ES-I3 (cell line): ENCODE measurements around the gene ASTN2.
"Not testable (repeated sequence)": the region's sequence is repeated elsewhere in the genome, so short reads cannot be mapped to it uniquely, and the experiment has no call there.

ENCODE experiments used
- H3K36me3 ChIP-seq: 2 replicates; pipeline ENCODE4 v1.6.1; 2013; ENCODE audit warnings: mild to moderate bottlenecking, low read length, control low read depth, moderate library complexity; ENCODE audit not compliant: insufficient read depth
- H3K4me1 ChIP-seq: 2 replicates; pipeline ENCODE4 v1.6.1; 2013; ENCODE audit warnings: mild to moderate bottlenecking, control low read depth, low read length; ENCODE audit not compliant: insufficient read depth
- H3K9ac ChIP-seq: 2 replicates; pipeline ENCODE4 v1.6.1; 2013; ENCODE audit warnings: low read depth, mild to moderate bottlenecking, low read length, moderate library complexity
- H3K9me3 ChIP-seq: 2 replicates; pipeline ENCODE4 v1.6.1; 2013; ENCODE audit warnings: mild to moderate bottlenecking, low read length, moderate library complexity; ENCODE audit not compliant: control insufficient read depth, insufficient read depth

ASTN2 gene

DNA sequence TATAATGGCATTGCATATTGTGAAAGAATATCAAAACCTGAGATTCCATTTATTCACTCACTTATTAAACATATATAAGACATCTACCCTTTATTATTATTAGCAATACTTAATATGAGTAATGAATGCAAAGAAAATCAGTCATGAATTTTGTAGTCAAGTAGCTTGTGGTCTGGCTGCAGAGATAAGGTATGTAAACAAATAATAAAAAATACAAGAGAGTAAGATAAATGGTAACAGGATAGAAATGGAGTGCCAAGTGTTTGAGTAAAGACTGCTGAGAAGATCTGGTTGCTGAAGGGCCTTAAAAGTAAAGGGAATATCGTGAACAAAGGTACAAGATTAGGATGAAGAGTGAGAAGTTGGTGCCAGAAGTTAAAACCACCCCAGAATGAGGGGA, 709.3 kb downstream of the ASTN2 start:
- no peak overlapping the region for H3K9ac ChIP-seq
- H3K36me3 ChIP-seq: no peaks in the 10 kb centered on the region
- no peaks in the 10 kb centered on the region for H3K9me3 ChIP-seq
- H3K4me1 ChIP-seq: no peaks in the 10 kb centered on the region

DNA sequence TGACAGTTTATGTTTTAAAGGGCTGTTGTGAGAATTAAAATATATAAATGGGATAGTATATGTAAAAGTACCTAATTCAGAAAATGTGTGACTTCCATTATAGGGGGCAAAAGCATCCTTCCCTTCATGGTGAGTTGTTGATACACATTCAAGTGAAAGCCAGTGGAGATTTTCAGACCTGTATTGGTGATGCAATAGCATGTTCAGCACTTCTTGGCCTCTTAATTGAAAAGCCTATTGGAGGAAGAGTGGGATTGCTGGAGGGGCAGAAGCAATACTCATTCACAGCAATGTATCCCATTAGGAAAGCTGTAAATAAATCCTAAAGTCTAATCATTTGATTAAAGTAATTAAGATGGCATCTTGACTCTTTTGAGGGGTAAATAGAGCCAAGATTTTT, 710.4 kb downstream of the ASTN2 start:
- no peak overlapping the region for H3K9ac ChIP-seq
- no peaks in the 10 kb centered on the region for H3K36me3 ChIP-seq
- no peaks in the 10 kb centered on the region for H3K9me3 ChIP-seq
- no peaks in the 10 kb centered on the region for H3K4me1 ChIP-seq

DNA sequence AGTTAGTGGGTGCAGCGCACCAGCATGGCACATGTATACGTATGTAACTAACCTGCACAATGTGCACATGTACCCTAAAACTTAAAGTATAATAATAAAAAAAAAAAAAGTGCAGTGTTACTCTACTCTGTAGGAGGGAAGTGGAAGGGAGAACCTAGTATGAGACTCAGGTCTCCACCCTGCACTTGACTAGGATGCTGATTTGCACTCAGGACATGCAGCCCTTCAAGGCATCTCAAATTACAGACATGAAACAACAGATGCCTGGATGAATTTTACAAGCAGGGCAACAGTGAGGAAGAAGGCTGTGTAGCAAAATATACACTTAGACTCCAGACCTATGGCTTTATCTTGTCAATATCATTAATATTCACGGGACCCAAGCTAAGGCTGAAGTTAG, 711.2 kb downstream of the ASTN2 start:
- Histone ChIP-seq H3K36me3 (peaks cover 3% of the 10 kb centered on the region; the same call in 1 of the 2 replicates), H3K9ac (no peak overlapping the region), H3K4me1 (no peaks in the 10 kb centered on the region), H3K9me3 (no peaks in the 10 kb centered on the region)

DNA sequence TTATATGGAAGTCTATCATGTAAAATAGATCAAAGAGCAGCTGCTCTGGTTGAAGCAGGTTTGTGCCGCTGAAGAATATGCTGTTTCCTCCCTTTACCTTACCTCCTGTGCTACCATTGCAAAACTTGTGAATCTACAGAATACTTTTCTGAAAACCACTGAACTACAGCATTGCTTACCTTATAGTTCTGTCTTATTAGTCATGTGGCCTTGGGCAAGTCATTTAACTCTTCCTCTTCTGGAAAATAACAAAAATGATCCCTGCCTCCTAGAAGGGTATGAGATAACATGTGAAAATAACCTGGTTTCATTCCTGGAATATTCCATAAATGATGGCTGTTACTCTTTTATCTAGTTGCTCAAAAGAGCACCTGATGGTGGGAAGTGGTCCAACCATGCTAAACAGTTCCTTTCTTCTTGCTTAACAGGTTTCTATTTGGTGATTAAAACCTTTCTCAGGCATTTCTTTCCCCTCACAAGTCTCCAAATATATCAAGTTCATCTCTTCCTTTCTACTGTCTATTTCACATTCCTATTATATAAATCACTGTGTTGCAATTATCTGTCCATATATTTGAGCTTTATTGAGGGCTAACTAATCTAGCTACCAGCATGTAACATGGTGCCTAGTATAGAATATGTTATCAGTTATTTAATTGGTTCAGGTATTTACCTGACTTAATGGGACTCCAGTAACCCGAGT, 712.8 kb downstream of the ASTN2 start:
- H3K9ac ChIP-seq: no peak overlapping the region
- H3K4me1 ChIP-seq: no peaks in the 10 kb centered on the region
- H3K9me3 ChIP-seq: no peaks in the 10 kb centered on the region
- H3K36me3 ChIP-seq: peaks cover 3% of the 10 kb centered on the region; the same call in 1 of the 2 replicates

DNA sequence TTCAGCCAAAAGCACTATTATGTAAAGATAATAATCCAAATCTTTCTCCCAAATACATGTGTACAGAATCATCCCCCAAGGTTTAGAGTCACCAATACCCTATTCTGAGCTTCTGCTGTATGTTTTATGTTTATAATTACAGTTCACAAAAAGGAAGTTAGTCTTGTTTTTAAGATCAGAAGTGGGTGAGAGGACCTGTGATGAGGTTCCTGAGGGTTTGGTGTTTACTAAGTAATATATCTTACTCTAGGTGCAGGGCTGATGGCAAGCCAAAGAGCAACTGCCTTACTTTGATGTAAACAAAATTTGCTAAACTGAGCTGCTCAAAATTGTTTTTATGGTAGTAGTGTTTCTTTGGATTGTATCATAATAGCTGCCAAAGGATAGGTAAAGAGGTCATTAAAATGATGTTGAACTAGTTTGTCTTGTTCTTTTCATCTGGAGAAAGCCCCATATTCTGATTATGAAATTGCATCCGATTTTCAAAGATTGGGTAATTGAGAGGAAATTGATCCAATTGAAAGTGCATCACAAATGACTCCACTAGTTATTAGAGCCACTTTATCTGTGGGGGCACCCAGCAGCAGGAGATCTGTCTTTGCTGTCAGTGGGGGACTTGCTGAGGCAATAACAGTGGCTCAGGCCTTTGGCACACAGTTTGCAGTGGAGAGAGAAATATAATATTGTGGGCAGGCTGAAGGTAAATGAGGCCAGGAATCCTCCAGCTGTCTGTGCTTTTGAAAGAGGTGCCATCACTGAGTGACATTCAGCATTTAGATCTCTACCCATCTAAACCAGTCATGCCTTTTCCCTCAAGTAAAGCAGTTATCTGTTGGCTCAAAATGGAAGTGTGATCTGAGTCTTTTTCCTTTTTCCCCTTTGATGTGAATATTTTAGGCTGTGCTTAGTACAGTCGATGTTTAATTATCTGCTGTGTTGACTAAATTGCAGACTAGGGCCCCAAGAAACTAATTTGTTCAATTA, 713.7 kb downstream of the ASTN2 start:
- Histone ChIP-seq H3K4me1 (no peaks in the 10 kb centered on the region), H3K9ac (no peak overlapping the region), H3K9me3 (no peaks in the 10 kb centered on the region), H3K36me3 (peaks cover 3% of the 10 kb centered on the region; the same call in 1 of the 2 replicates)

DNA sequence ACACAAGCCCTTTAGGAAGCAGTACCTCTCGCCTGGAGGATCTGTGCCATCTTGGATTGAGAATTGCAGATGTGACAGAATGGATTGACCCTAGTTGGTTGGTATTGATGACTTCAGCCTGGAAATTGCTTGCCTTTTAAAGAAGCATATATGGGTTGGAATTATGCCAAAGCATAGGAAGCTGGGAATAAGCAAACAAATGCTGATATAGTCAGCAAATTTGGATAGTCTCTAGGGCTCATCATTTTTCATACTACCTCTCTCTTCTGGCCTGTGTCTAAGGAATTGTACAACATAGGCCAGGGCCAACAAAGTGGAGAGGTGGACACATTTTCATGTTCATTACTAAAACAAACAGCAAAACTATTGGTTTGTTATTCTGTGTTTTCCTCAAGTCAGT, 714.6 kb downstream of the ASTN2 start:
- Histone ChIP-seq H3K36me3 (peaks cover 3% of the 10 kb centered on the region; the same call in 1 of the 2 replicates), H3K4me1 (no peaks in the 10 kb centered on the region), H3K9me3 (no peaks in the 10 kb centered on the region), H3K9ac (no peak overlapping the region)

DNA sequence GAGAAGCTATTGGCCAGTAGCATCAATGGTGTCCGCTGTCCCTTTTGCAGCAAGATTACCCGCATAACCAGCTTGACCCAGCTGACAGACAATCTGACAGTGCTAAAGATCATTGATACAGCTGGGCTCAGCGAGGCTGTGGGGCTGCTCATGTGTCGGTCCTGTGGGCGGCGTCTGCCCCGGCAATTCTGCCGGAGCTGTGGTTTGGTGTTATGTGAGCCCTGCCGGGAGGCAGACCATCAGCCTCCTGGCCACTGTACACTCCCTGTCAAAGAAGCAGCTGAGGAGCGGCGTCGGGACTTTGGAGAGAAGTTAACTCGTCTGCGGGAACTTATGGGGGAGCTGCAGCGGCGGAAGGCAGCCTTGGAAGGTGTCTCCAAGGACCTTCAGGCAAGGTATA, 717.0 kb downstream of the ASTN2 start:
- Histone ChIP-seq H3K9me3 (no peaks in the 10 kb centered on the region), H3K4me1 (no peaks in the 10 kb centered on the region), H3K9ac (no peak overlapping the region), H3K36me3 (peaks cover 3% of the 10 kb centered on the region; the same call in 1 of the 2 replicates)

DNA sequence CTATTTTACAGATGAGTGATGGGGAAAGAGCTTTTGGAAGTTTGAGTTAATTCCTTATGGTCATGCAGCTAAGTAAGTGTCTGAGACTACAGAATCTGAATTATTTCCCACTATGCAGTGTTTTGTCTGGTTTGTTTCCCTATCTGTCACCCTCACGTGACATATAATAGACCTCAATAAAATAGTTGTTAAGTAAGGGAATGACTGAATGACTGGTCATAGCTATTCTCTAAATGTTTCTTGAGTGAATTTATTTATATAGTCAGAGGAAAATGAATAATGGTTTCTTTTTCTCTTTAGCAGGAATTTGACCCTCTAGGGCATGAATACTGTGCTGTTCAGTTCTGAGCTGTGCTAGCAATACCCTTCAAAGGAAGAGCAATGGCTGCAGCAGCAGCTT, 717.5 kb downstream of the ASTN2 start:
- Histone ChIP-seq H3K9ac (no peak overlapping the region), H3K9me3 (no peaks in the 10 kb centered on the region), H3K36me3 (peaks cover 3% of the 10 kb centered on the region; the same call in 1 of the 2 replicates), H3K4me1 (no peaks in the 10 kb centered on the region)

DNA sequence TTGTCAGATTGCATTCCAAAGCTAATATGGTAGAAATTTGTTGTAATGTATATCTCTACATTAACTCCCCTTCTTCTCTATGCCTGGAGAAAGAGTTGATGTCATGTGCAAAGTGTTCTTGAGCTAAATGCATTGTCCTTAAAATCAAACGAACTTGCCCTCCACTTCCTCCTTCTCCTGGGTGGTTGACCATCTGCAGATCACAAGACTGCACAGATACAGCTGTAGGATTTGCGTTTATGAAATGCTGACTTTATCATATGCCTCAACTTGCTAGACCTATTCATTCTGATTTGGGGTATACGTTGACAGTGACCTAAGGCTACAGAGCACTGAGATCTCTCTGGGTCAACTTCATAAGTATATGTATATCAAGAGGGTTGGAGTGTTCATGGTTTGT, 719.4 kb downstream of the ASTN2 start:
- H3K36me3 ChIP-seq: peaks cover 3% of the 10 kb centered on the region; the same call in 1 of the 2 replicates
- no peak overlapping the region for H3K9ac ChIP-seq
- H3K4me1 ChIP-seq: no peaks in the 10 kb centered on the region

DNA sequence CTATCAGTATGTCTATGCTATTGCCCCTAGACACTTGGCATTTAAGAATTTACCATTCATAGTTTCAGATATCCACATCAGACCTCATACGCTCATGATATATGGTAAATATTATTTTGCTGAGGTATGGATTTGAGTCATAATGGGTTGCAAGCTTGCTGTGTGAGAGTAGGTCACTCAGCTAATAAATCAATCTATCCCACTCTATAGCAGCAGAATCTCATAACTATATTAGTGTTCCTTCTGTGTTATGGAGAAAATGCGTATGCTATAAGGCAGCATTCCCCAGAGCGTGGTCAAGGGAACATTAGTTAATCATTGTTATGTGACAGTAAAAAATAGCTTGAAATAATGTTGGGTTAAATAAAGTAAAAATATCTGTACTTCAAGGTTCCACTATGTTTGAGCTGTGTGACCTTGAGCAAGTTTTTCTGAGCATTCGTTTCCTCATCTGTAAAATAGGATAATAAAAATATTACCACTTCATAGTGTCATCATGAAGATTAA, 720.0 kb downstream of the ASTN2 start:
- no peaks in the 10 kb centered on the region for H3K9me3 ChIP-seq
- H3K4me1 ChIP-seq: no peaks in the 10 kb centered on the region
- H3K36me3 ChIP-seq: peaks cover 3% of the 10 kb centered on the region; the same call in 1 of the 2 replicates
- H3K9ac ChIP-seq: no peak overlapping the region

More for the DNA sequence above, 719.4 kb downstream of the ASTN2 start:
- H3K9me3 ChIP-seq: no peaks in the 10 kb centered on the region

DNA sequence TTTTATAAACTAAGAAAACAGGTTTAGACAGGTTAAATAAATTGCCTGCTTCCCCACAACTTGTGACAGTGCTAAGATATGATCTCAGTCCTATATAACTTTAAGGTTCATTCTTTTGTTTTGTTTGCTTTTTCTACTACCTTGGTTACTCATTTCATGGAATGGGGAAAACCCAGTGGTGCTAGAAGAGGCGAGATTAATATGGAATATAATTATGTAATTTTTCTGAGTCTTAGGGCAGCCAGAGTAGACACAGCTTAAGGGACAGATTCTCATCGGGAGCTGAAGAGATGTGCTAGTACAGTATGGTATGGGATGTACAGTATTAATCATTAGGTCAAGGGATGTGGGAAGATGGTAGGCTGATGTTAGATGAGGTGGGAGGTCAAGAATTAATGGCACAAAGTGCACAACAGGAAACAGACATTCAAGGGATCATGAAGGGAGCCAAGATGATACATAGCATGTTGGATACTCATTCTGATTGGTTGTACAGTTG, 721.6 kb downstream of the ASTN2 start:
- no peak overlapping the region for H3K9ac ChIP-seq
- no peaks in the 10 kb centered on the region for H3K9me3 ChIP-seq
- H3K36me3 ChIP-seq: no peaks in the 10 kb centered on the region; the same call in 1 of the 2 replicates
- H3K4me1 ChIP-seq: no peaks in the 10 kb centered on the region

DNA sequence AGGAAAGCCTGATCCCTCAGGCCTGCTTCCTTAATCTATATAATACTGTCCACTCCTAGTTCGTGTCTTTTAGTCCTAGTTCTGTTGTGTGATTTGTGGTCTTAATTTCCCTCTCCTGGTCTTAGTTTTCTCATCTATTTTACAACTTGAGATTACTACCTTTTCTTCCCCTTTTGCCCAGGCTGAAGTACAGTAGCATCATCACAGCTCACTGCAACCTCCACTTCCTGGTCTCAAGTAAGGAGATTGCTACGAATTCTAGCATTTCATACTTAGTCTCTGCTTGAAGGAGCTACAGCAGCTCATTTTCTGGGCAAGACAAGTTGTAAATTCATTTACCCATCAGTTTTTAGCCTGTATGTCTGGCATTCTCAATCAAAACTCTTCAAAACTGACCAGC, 722.2 kb downstream of the ASTN2 start:
- H3K9ac ChIP-seq: no peak overlapping the region
- no peaks in the 10 kb centered on the region for H3K36me3 ChIP-seq
- no peaks in the 10 kb centered on the region for H3K4me1 ChIP-seq
- H3K9me3 ChIP-seq: no peaks in the 10 kb centered on the region

DNA sequence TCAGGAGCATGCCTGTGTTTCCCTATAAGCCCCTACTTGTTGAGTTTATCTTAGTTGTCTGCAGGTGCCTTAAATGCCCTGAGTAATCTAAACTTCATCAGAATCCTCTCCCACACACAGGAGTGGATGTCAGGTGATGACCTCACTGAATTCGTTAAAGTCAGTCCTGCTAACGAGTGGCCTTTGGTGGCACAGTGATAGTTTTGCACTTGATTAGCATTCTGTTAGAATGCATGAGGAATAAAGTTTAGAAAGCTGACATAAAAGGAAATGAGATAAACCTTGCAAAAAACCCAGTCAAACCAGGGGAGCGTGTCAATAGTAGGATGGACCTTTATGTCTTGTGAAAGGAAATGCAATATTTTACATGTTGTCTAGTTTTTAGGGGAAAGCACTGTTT, 723.2 kb downstream of the ASTN2 start:
- H3K9ac ChIP-seq: no peak overlapping the region
- no peaks in the 10 kb centered on the region for H3K36me3 ChIP-seq
- H3K9me3 ChIP-seq: no peaks in the 10 kb centered on the region
- H3K4me1 ChIP-seq: no peaks in the 10 kb centered on the region

DNA sequence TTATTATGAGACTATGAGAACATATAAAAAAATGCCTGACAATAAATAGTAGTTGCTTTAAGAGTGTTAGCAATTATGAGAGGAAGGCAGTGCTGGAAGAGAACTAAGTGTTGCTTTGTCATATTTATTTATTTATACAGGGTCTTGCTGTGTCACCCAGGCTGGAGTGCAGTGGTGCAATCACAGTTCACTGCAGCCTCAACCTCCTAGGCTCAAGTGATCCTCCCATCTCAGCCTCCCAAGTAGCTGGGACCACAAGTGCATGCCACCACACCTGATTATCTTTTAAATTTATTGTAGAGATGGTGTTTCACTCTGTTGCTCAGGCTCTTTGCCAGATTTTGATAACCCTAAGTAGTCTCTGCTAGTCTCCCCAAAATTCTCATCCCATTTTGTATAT, 724.1 kb downstream of the ASTN2 start:
- H3K9ac ChIP-seq, H3K4me1 ChIP-seq, H3K36me3 ChIP-seq, H3K9me3 ChIP-seq: not testable (repeated sequence)
